ENCODE results near the gene KIF13A. TPM values are rescaled to one million over a fixed set of nuclear protein-coding genes. Genes with fewer than 3 reads are reported as not detected.
A peak's percentile ranks its signal among the peaks of the same experiment; 100 is the strongest.

Gene KIF13A
- total and polyA plus RNA-seq, 9 of the 15 experiments (the other 6 are each of a cell fraction or from before 2014, with no cell fraction given): 3.6 to 44.3 (median 29.7) TPM

DNA sequence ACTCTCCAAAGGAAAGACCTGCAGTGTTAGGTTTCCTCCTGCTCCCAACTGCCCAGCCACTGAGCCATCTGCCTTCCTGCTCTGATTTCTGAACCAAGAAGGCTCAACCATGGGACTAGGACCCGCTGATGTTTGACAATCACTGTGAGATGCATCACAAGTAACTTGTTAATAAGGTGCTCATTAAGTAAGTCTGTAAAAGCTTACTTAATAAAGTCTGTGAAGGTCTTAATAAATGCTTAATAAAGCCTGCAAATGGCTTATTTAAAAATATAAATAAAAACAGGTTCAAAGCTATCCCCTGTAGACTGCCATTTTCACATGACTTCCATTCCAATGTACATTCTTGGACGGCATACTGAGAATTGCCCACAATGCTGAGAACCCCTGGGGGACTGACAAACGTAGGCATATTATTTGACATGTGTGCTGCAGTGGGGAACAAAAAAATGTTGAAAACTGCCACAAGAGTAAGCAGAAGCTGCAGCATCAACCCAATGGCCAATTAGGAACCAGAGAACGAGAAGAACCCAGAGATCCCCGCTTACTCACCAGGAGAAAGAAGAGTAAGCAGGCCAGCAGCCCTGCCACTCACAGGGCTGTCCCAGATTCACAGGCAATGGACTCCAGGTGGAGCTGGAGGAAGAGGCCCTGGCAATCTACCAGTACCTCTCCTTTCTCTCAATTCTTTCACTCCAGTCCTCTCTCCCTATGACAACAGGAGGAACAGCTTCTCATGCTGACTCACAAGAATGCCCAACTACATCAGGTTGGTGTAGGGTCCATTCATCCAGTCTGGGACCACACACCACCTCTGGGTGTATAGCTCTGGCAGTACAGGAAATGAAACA lies 19.5 kb downstream of the KIF13A start (continued):
- TF ChIP-seq, protein P1, sequence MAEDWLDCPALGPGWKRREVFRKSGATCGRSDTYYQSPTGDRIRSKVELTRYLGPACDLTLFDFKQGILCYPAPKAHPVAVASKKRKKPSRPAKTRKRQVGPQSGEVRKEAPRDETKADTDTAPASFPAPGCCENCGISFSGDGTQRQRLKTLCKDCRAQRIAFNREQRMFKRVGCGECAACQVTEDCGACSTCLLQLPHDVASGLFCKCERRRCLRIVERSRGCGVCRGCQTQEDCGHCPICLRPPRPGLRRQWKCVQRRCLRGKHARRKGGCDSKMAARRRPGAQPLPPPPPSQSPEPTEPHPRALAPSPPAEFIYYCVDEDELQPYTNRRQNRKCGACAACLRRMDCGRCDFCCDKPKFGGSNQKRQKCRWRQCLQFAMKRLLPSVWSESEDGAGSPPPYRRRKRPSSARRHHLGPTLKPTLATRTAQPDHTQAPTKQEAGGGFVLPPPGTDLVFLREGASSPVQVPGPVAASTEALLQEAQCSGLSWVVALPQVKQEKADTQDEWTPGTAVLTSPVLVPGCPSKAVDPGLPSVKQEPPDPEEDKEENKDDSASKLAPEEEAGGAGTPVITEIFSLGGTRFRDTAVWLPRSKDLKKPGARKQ (CRISPR knock-in tag; IDR thresholded peaks at IDR 0.05): no peak
- no peak for TF ChIP-seq POLR2AphosphoS5 (IDR thresholded peaks at IDR 0.05; ENCODE audit: control insufficient read depth, insufficient read depth, low read depth, low read length)
- TF ChIP-seq ZNF347 (CRISPR knock-in tag; IDR thresholded peaks at IDR 0.05; ENCODE audit: low read depth): no peak
- no peak for TF ChIP-seq NR1H2 (CRISPR knock-in tag; IDR thresholded peaks at IDR 0.05)
- 0 out of 2 replicates have a peak, but pooled peaks have one; percentile 8 for TF ChIP-seq MECOM (CRISPR knock-in tag; IDR thresholded peaks at IDR 0.05)

DNA sequence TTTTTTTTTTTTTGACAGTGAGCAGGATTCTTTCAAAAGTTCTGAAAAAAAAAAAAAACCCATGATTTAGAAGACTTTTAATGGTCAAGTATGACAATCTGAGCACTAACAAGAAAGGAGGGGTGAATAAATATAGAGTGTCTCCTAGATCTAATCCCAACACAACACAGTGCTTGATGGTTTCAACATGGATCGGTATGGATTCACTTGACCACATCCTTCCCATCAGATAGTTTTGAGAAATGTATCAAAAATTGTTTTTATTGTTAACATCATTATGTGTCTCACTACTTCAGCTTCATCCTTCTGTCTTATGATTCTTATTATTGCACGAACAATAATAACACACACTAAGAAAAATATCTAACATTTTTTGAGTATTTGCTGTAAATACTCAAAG lies 21.0 kb downstream of the KIF13A start:
- no peaks in the 10 kb centered on the region for H3K27me3 ChIP-seq (ENCODE audit: control insufficient read depth in 2 of 2, insufficient read depth in 2 of 2, low read length in 2 of 2)
- BruUV-seq (replicated peaks): no TSS peak
- ChIA-PET POLR2A (interaction anchor here (1.3 kb wide), 1 partner anchor 19 kb away, joined by 5 read pairs; no protein-coding TSS in a partner anchor), CTCF (ENCODE audit: low intra/inter-chr PET ratio) (no interaction called here)
- DNase-seq (ENCODE audit: extremely low read depth in 1 of 4, low spot score in 3 of 4): no peak
- intact Hi-C loops (cut with micrococcal nuclease): no loop called here
- no peaks in the 10 kb centered on the region for H4K20me1 ChIP-seq (replicated peaks; ENCODE audit: control insufficient read depth, insufficient read depth, low read length)
- no peak for FAIRE-seq
- H3K4me3 ChIP-seq: no peak overlapping the region
- 0 out of 3 replicates have a peak overlapping the region, but pooled peaks have one; percentile 11 for H3K27ac ChIP-seq (ENCODE audit: extremely low read depth, low read depth, low read length)
- no peak for ATAC-seq
- peaks cover 90% of the 10 kb centered on the region for H3K79me2 ChIP-seq (ENCODE audit: control insufficient read depth, insufficient read depth, low read length)
- H3K9me3 ChIP-seq (replicated peaks; ENCODE audit: control insufficient read depth, insufficient read depth, low read depth, low read length): no peaks in the 10 kb centered on the region
- H3K4me2 ChIP-seq (ENCODE audit: insufficient read depth, low read length): no peak overlapping the region
- in situ Hi-C loops (cut with MboI): no loop called here
- no peaks in the 10 kb centered on the region for H3K36me3 ChIP-seq (ENCODE audit: control insufficient read depth, insufficient read depth, low read length)
- H3K9ac ChIP-seq (ENCODE audit: insufficient read depth in 1 of 2, low read depth in 2 of 2, low read length in 2 of 2): no peak overlapping the region
- H3K4me1 ChIP-seq (replicated peaks in 1 of 2; ENCODE audit: control insufficient read depth in 2 of 2, insufficient read depth in 2 of 2, low read length in 2 of 2): peaks cover 41 to 59% of the 10 kb centered on the region in 2 experiments
- WGBS (ENCODE audit: insufficient coverage, low coverage, missing lambda C conversion rate): 74% methylated on average over 2 of the region's 2 CpGs
- no peaks in the 10 kb centered on the region for H3K9me1 ChIP-seq (ENCODE audit: control insufficient read depth, insufficient read depth, low read length)
- no peak overlapping the region for H2AFZ ChIP-seq (ENCODE audit: low read depth, low read length)
- no peak for TF ChIP-seq SIN3A (IDR thresholded peaks at IDR 0.05; ENCODE audit: borderline replicate concordance in 2 of 2, control insufficient read depth in 1 of 2, low read depth in 2 of 2, low read length in 2 of 2)
- TF ChIP-seq, protein P2, sequence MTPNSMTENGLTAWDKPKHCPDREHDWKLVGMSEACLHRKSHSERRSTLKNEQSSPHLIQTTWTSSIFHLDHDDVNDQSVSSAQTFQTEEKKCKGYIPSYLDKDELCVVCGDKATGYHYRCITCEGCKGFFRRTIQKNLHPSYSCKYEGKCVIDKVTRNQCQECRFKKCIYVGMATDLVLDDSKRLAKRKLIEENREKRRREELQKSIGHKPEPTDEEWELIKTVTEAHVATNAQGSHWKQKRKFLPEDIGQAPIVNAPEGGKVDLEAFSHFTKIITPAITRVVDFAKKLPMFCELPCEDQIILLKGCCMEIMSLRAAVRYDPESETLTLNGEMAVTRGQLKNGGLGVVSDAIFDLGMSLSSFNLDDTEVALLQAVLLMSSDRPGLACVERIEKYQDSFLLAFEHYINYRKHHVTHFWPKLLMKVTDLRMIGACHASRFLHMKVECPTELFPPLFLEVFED (CRISPR knock-in tag; conservative IDR thresholded peaks at IDR 0.05): no peak
- no peak for TF ChIP-seq CHD2 (IDR thresholded peaks at IDR 0.05; ENCODE audit: low read depth, low read length)
- TF ChIP-seq XRCC3 (IDR thresholded peaks at IDR 0.05): no peak
- TF ChIP-seq ERF (CRISPR knock-in tag; IDR thresholded peaks at IDR 0.05): no peak
- TF ChIP-seq HMGN3 (IDR thresholded peaks at IDR 0.05; ENCODE audit: borderline replicate concordance, extremely low read depth, insufficient read length, low read depth, low read length): no peak
- no peak for TF ChIP-seq ZNF507 (tag; conservative IDR thresholded peaks at IDR 0.05)
- no peak for TF ChIP-seq KLF13 (tag; IDR thresholded peaks at IDR 0.05; ENCODE audit: borderline replicate concordance, low read depth)
- TF ChIP-seq, protein P3, sequence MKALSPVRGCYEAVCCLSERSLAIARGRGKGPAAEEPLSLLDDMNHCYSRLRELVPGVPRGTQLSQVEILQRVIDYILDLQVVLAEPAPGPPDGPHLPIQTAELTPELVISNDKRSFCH (CRISPR knock-in tag; IDR thresholded peaks at IDR 0.05): no peak
- TF ChIP-seq, protein P3 (tag; IDR thresholded peaks at IDR 0.05): no peak
- no peak for TF ChIP-seq SP1 (CRISPR knock-in tag; IDR thresholded peaks at IDR 0.05)
- no peak for TF ChIP-seq MAFK (IDR thresholded peaks at IDR 0.05; ENCODE audit: low read length)
- TF ChIP-seq NCOA1 (IDR thresholded peaks at IDR 0.05; ENCODE audit: low read depth): no peak
